ENCODE measurements around the gene C17orf58.

DNA sequence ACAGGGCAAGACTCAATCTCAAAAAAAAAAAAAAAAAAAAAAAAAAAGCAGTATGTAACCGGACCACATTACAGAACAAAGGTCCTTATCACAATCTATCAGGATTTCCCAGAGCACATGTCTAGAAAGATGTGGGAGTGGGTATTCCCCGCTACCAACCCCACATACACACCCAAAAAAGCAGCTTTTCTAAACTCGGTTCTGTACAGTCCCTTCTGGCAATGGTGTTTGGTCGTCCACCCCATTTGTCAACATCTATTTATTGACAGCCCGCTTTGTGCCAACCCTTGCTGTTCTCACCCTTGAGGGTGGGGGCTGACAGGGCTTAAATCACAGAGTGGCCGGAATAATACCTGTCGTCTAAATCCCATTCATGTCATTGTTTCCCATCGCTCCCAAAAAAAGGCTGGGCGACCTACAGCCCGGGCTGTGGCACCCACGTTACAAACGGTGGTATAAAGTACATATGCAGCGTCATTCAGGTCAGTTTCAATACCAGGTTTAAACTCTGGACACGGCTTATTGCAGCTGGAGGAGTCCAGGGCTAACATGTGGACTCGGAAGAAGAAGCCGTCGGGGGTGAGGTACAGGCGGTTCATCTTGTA, 3.6 kb downstream of the C17orf58 start:
- TF ChIP-seq CTCF (IDR thresholded peaks at IDR 0.05) (no peak), POLR2A (IDR thresholded peaks at IDR 0.05) (no peak)

Measured in uterus (tissue), 2 donors.